Adrenal gland (tissue), 5 donors: Measurements from ENCODE around the gene TWNK.

ENCODE experiments used
- CTCF ChIP-seq, 6 experiments: fragments of 450-650 bp in 4 of 6; fragments of 200-600 bp in 2 of 6; sonication (generic) in 1 of 6; IDR thresholded peaks; 1 replicate in 5 of 6; 2 replicates in 1 of 6; pipeline versions ENCODE4 v1.5.1 to v1.8.0; 2016 to 2021; ENCODE audit warnings: antibody characterized with exemption in 6 of 6, mild to moderate bottlenecking in 2 of 6, moderate library complexity in 1 of 6
- POLR2A ChIP-seq, 2 donors: fragments of 450-650 bp; IDR thresholded peaks; one replicate each; pipeline ENCODE4 v1.6.1; 2017; ENCODE audit warnings: antibody characterized with exemption in 2 of 2, mild to moderate bottlenecking in 2 of 2, moderate library complexity in 1 of 2
- donor health status: DM: no; HTN: no; CAD: no.

GRCh38 chr10:101040061-101040460 lies 52.7 kb downstream of the TWNK start:
- TF ChIP-seq CTCF (IDR thresholded peaks at IDR 0.05), result no peak
- TF ChIP-seq POLR2A (IDR thresholded peaks at IDR 0.05), result no peak
